HCT116 (cell line): ENCODE data around the gene MTMR10. TPM values are rescaled to one million over a fixed set of nuclear protein-coding genes. Genes with fewer than 3 reads are reported as not detected.

Experiments used
- ATAC-seq: fragments of 200-7000 bp; cut with Tn5 transposase; 2 replicates; pipeline ENCODE4 v1.9.1; 2020; ENCODE audit warnings: mild to moderate bottlenecking, moderate library complexity
- BruUV-seq: library from RNA; stranded (reverse); fragments of 400-500 nt; replicated peaks from 2 replicates; lab custom pipeline; 2021; lab: Mats Ljungman, UMichigan
- CTCF ChIA-PET: fragments of 300-600 bp; sonication (Branson Sonifier 250); formaldehyde crosslinking; loops from one replicate; lab custom pipeline; 2021; ENCODE audit warnings: antibody characterized with exemption; lab: Charles Lee
- POLR2A ChIA-PET: fragments of 300-600, 350-600 bp; sonication (Branson Sonifier 250); formaldehyde crosslinking; loops from one replicate; lab custom pipeline; 2021; ENCODE audit warnings: antibody characterized with exemption; lab: Charles Lee
- RAD21 ChIA-PET, 2 experiments: fragments of 300-600 bp; sonication (Branson Sonifier 250); formaldehyde crosslinking; loops; one replicate each; lab custom pipeline; 2023; ENCODE audit warnings: low total read pairs in 2 of 2; ENCODE audit not compliant: uncharacterized antibody in 2 of 2, unreplicated experiment in 2 of 2, low non-redundant PET in 1 of 2; lab: Charles Lee
- DNase-seq: peaks from one replicate; pipeline ENCODE4 v3.0.0-alpha.2; 2010; ENCODE audit warnings: low read depth, low spot score
- H2AFZ ChIP-seq: fragments of 200-600 bp; shearing (Covaris generic), sonication (generic); 2 replicates; pipeline ENCODE4 v1.6.1; 2017; ENCODE audit warnings: low read depth, mixed run types, mixed read lengths, antibody characterized with exemption, low read length; ENCODE audit not compliant: poor library complexity, severe bottlenecking
- H3K27ac ChIP-seq: 2 replicates; pipeline ENCODE4 v1.5.1; 2012; ENCODE audit warnings: low read depth, low read length
- H3K27me3 ChIP-seq: fragments of 200-600 bp; sonication (generic); 2 replicates; pipeline ENCODE4 v1.6.1; 2016; ENCODE audit warnings: mixed run types, low read length, mixed read lengths; ENCODE audit not compliant: insufficient read depth
- H3K36me3 ChIP-seq, 2 experiments: fragments of 200-500 bp in 1 of 2; fragments of 200-600 bp in 1 of 2; sonication (Bioruptor generic) in 1 of 2; sonication (generic) in 1 of 2; 2 replicates each; pipeline versions ENCODE4 v1.5.1 to v1.6.1; 2014 to 2016; ENCODE audit warnings: low read length in 2 of 2, inconsistent platforms in 1 of 2, mixed read lengths in 1 of 2, mixed run types in 1 of 2; ENCODE audit not compliant: insufficient read depth in 2 of 2, control insufficient read depth in 1 of 2
- H3K4me1 ChIP-seq, 2 experiments: fragments of 200-600 bp in 1 of 2; sonication (generic) in 1 of 2; 2 replicates each; pipeline versions ENCODE4 v1.5.1 to v1.6.1; 2012 to 2017; ENCODE audit warnings: low read length in 2 of 2, inconsistent platforms in 1 of 2, mild to moderate bottlenecking in 1 of 2, mixed read lengths in 1 of 2, mixed run types in 1 of 2, moderate library complexity in 1 of 2; ENCODE audit not compliant: insufficient read depth in 2 of 2, control insufficient read depth in 1 of 2
- H3K4me2 ChIP-seq: fragments of 200-600 bp; sonication (generic); 2 replicates; pipeline ENCODE4 v1.6.1; 2017; ENCODE audit warnings: mixed run types, low read length, mixed read lengths
- H3K4me3 ChIP-seq, 2 experiments: fragments of 200-600 bp in 1 of 2; sonication (generic) in 1 of 2; replicated peaks in 1 of 2; 2 replicates each; pipeline ENCODE4 v1.5.1; 2011 to 2016; ENCODE audit warnings: low read length in 2 of 2, control low read depth in 1 of 2, low read depth in 1 of 2, mild to moderate bottlenecking in 1 of 2, mixed read lengths in 1 of 2, mixed run types in 1 of 2
- H3K79me2 ChIP-seq: fragments of 200-600 bp; sonication (generic); 2 replicates; pipeline ENCODE4 v1.6.1; 2017; ENCODE audit warnings: mild to moderate bottlenecking, mixed run types, low read length, moderate library complexity, mixed read lengths; ENCODE audit not compliant: insufficient read depth
- H3K9ac ChIP-seq: fragments of 200-600 bp; sonication (generic); 2 replicates; pipeline ENCODE4 v1.6.1; 2016; ENCODE audit warnings: low read length, mixed read lengths
- H3K9me2 ChIP-seq: fragments of 200-600 bp; sonication (generic), shearing (Covaris generic); 2 replicates; pipeline ENCODE4 v1.6.1; 2017; ENCODE audit warnings: mixed run types, mild to moderate bottlenecking, moderate library complexity; ENCODE audit not compliant: insufficient read depth
- H3K9me3 ChIP-seq, 2 experiments: fragments of 200-500 bp in 1 of 2; fragments of 200-600 bp in 1 of 2; sonication (Bioruptor generic) in 1 of 2; sonication (generic) in 1 of 2; 2 replicates each; pipeline ENCODE4 v1.6.1; 2014 to 2017; ENCODE audit warnings: low read length in 2 of 2, mixed read lengths in 2 of 2, inconsistent platforms in 1 of 2, low read depth in 1 of 2, mild to moderate bottlenecking in 1 of 2, mixed run types in 1 of 2, moderate library complexity in 1 of 2; ENCODE audit not compliant: control insufficient read depth in 1 of 2, insufficient read depth in 1 of 2
- H4K20me1 ChIP-seq: fragments of 200-600 bp; sonication (generic), shearing (Covaris generic); 2 replicates; pipeline ENCODE4 v1.6.1; 2017; ENCODE audit warnings: mixed run types, mild to moderate bottlenecking, moderate library complexity; ENCODE audit not compliant: insufficient read depth
- ATF3 ChIP-seq: IDR thresholded peaks from 2 replicates; pipeline ENCODE4 v1.6.1; 2012
- CBX3 ChIP-seq: IDR thresholded peaks from 2 replicates; pipeline ENCODE4 v1.6.1; 2012; ENCODE audit warnings: low read depth
- CEBPB ChIP-seq: IDR thresholded peaks from 2 replicates; pipeline ENCODE4 v1.6.1; 2012; ENCODE audit warnings: low read depth
- CTCF ChIP-seq, 3 experiments: fragments of 200-600 bp in 1 of 3; sonication (generic) in 1 of 3; IDR thresholded peaks in 2 of 3; conservative IDR thresholded peaks in 1 of 3; 2 replicates each; pipeline ENCODE4 v1.5.1; 2012 to 2017; ENCODE audit warnings: low read depth in 2 of 3, low read length in 2 of 3, antibody characterized with exemption in 1 of 3, borderline replicate concordance in 1 of 3, control low read depth in 1 of 3, mild to moderate bottlenecking in 1 of 3, mixed read lengths in 1 of 3, mixed run types in 1 of 3, moderate library complexity in 1 of 3; ENCODE audit not compliant: insufficient read depth in 1 of 3
- EGR1 ChIP-seq: IDR thresholded peaks from 2 replicates; pipeline ENCODE4 v1.6.1; 2012; ENCODE audit warnings: low read depth
- ELF1 ChIP-seq: IDR thresholded peaks from 2 replicates; pipeline ENCODE4 v1.6.1; 2012; ENCODE audit warnings: low read depth, borderline replicate concordance
- EZH2phosphoT487 ChIP-seq: fragments of 200-600 bp; IDR thresholded peaks from 2 replicates; pipeline ENCODE4 v1.6.1; 2018; ENCODE audit warnings: antibody characterized with exemption, borderline replicate concordance
- FOSL1 ChIP-seq: IDR thresholded peaks from 2 replicates; pipeline ENCODE4 v1.6.1; 2012; ENCODE audit warnings: low read depth
- JUND ChIP-seq: IDR thresholded peaks from 2 replicates; pipeline ENCODE4 v1.6.1; 2012
- POLR2A ChIP-seq: IDR thresholded peaks from 2 replicates; pipeline ENCODE4 v1.7.0; 2011; ENCODE audit warnings: borderline replicate concordance; ENCODE audit not compliant: insufficient read depth, insufficient read length; ENCODE audit errors: extremely low read depth
- POLR2AphosphoS5 ChIP-seq: IDR thresholded peaks from 2 replicates; pipeline ENCODE4 v1.6.1; 2011; ENCODE audit warnings: mild to moderate bottlenecking, low read depth, low read length, moderate library complexity
- RAD21 ChIP-seq: IDR thresholded peaks from 2 replicates; pipeline ENCODE4 v1.6.1; 2012; ENCODE audit warnings: low read depth, mild to moderate bottlenecking
- SIN3A ChIP-seq: IDR thresholded peaks from 2 replicates; pipeline ENCODE4 v1.6.1; 2012; ENCODE audit warnings: low read depth
- SRF ChIP-seq: IDR thresholded peaks from 2 replicates; pipeline ENCODE4 v1.6.1; 2012; ENCODE audit warnings: low read depth
- TCF7L2 ChIP-seq: IDR thresholded peaks from 2 replicates; pipeline ENCODE4 v1.7.0; 2011; ENCODE audit warnings: borderline replicate concordance, inconsistent platforms; ENCODE audit not compliant: insufficient read depth, insufficient read length; ENCODE audit errors: extremely low read depth
- YY1 ChIP-seq: IDR thresholded peaks from 2 replicates; pipeline ENCODE4 v1.6.1; 2011; ENCODE audit warnings: low read length, low read depth, moderate library complexity, mild to moderate bottlenecking; ENCODE audit not compliant: insufficient replicate concordance; ENCODE audit errors: extremely low read depth
- ZFX ChIP-seq: fragments of 450-650 bp; IDR thresholded peaks from 2 replicates; pipeline ENCODE4 v1.6.1; 2017
- ZNF274 ChIP-seq: fragments of 200-500 bp; sonication (Bioruptor generic); IDR thresholded peaks from 2 replicates; pipeline ENCODE4 v1.6.1; 2014; ENCODE audit warnings: mild to moderate bottlenecking, low read depth, low read length, inconsistent platforms
- intact Hi-C: fragments of 100-400 bp; cut with micrococcal nuclease; formaldehyde crosslinking; loops from 2 replicates; pipeline ENCODE4 v1.10.0; 2022
- total RNA-seq: library from RNA; stranded (reverse); gene quantifications from one replicate; pipeline ENCODE4 v1.2.1, GENCODE V29; 2021; ENCODE audit not compliant: unreplicated experiment
- TF ChIP-seq, protein P1 (sequence below): IDR thresholded peaks from 2 replicates; pipeline ENCODE4 v1.6.1; 2012

The MTMR10 gene
- total RNA-seq, 1 experiment from 2014 or later: 13.4 TPM

DNA sequence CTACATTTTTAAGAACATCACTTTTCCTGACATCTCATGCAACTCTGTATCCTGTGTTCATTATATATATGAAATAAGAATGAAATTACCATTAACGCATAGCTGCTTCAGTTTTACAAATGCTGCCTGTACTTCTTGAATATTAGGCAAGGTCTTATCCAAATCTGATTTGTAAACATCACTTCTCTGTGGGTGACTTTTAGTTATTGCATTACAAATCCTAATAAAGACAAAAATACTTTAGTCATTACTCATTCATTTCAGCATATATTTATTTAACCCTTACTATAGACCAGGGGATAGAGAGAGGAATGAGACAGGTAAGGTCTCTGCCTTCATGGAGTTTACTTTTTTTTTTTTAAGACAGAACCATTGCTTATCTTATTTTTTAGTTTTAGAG, 36.8 kb downstream of the MTMR10 start:
- H3K27me3 ChIP-seq: no peaks in the 10 kb centered on the region
- no peaks in the 10 kb centered on the region for H3K79me2 ChIP-seq
- H3K4me2 ChIP-seq: peak overlapping the region; percentile 45
- no peak overlapping the region for H3K9ac ChIP-seq
- 0 out of 4 replicates have a peak overlapping the region, but pooled peaks of 1 of the 2 experiments have one; percentile 14 for H3K4me3 ChIP-seq
- ChIA-PET CTCF (interaction anchor here (0.6 kb wide), 1 partner anchor 175 kb away, joined by 3 read pairs; no protein-coding TSS in a partner anchor), RAD21 (no interaction called here), POLR2A (no interaction called here)
- H3K9me2 ChIP-seq: no peaks in the 10 kb centered on the region
- H3K36me3 ChIP-seq: peaks cover 12% of the 10 kb centered on the region in 2 experiments; a peak in 3 of 4 replicates
- H4K20me1 ChIP-seq: no peaks in the 10 kb centered on the region
- H3K4me1 ChIP-seq: peaks cover 19 to 25% of the 10 kb centered on the region in 2 experiments
- intact Hi-C loops: no loop called here
- no peak overlapping the region for H2AFZ ChIP-seq
- H3K27ac ChIP-seq: peak overlapping the region; percentile 46; the same call in 1 of the 2 replicates
- TF ChIP-seq POLR2A (no peak), ATF3 (no peak), CTCF (IDR thresholded peaks at IDR 0.05 in 2 of 3, conservative IDR thresholded peaks at IDR 0.05 in 1 of 3; ENCODE audit: borderline replicate concordance in 1 of 3, insufficient read depth in 1 of 3, low read depth in 2 of 3, low read length in 2 of 3) (no peak), POLR2AphosphoS5 (no peak), CEBPB (no peak), FOSL1 (no peak), ZNF274 (no peak), CBX3 (no peak), JUND (no peak), YY1 (no peak), EGR1 (no peak), ELF1 (no peak), SRF (no peak), SIN3A (no peak), EZH2phosphoT487 (no peak), ZFX (no peak), TCF7L2 (no peak), RAD21 (no peak)
- TF ChIP-seq, protein P1, sequence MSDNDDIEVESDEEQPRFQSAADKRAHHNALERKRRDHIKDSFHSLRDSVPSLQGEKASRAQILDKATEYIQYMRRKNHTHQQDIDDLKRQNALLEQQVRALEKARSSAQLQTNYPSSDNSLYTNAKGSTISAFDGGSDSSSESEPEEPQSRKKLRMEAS: no peak
- ATAC-seq (no peak), DNase-seq (no peak)
- H3K9me3 ChIP-seq: no peaks in the 10 kb centered on the region
- BruUV-seq: no TSS peak
